ENCODE results near the gene GREM1.

The GREM1 gene

GRCh38 chr15:32717426-32718226, at the start of gene GREM1:
Gene GREM1 (plus strand): TSS chr15:32718004. CDS start chr15:32730691, 12,687 bp downstream.
- no peak for DNase-seq

- no peak for DNase-seq
Measured at GRCh38 chr15:32668942-32669341, 48.9 kb upstream of the GREM1 start.

- DNase-seq: no peak
Measured at GRCh38 chr15:32669896-32670611, 47.8 kb upstream of the GREM1 start.

- no peak for DNase-seq
Measured at GRCh38 chr15:32670623-32671022, 47.2 kb upstream of the GREM1 start.

- DNase-seq: no peak
Measured at GRCh38 chr15:32671339-32672325, 46.2 kb upstream of the GREM1 start.

GRCh38 chr15:32674681-32675080, 43.1 kb upstream of the GREM1 start:
- DNase-seq: no peak

GRCh38 chr15:32675466-32675865, 42.3 kb upstream of the GREM1 start:
- DNase-seq: no peak

GRCh38 chr15:32676169-32676568, 41.6 kb upstream of the GREM1 start:
- DNase-seq: peak; percentile 86

GRCh38 chr15:32677238-32677750, 40.5 kb upstream of the GREM1 start:
- peak; percentile 73 for DNase-seq

GRCh38 chr15:32679298-32679690, 38.5 kb upstream of the GREM1 start:
- DNase-seq: peak; percentile 73

GRCh38 chr15:32682569-32682968, 35.2 kb upstream of the GREM1 start:
- DNase-seq: no peak

- no peak for DNase-seq
Measured at GRCh38 chr15:32682977-32683630, 34.7 kb upstream of the GREM1 start.

- no peak for DNase-seq
Measured at GRCh38 chr15:32683906-32684584, 33.8 kb upstream of the GREM1 start.

GRCh38 chr15:32685576-32685975, 32.2 kb upstream of the GREM1 start:
- no peak for DNase-seq

GRCh38 chr15:32687556-32687955, 30.2 kb upstream of the GREM1 start:
- DNase-seq: no peak

GRCh38 chr15:32688151-32688639, 29.6 kb upstream of the GREM1 start:
- peak; percentile 10 for DNase-seq

- DNase-seq: no peak
Measured at GRCh38 chr15:32690941-32691688, 26.7 kb upstream of the GREM1 start.

- DNase-seq: no peak
Measured at GRCh38 chr15:32691689-32692038, 26.1 kb upstream of the GREM1 start.

- DNase-seq: no peak
Measured at GRCh38 chr15:32692286-32692685, 25.5 kb upstream of the GREM1 start.

- no peak for DNase-seq
Measured at GRCh38 chr15:32694222-32694983, 23.4 kb upstream of the GREM1 start.
